ENCODE data around the gene TAS1R1. TPM values are rescaled to one million over a fixed set of nuclear protein-coding genes. Genes with fewer than 3 reads are reported as not detected.

The TAS1R1 gene
- total and polyA plus RNA-seq, 9 of the 15 experiments (the other 6 are each of a cell fraction or from before 2014, with no cell fraction given), result 0.06 TPM; not detected in 8

GRCh38 chr1:6574025-6574620, 19.0 kb downstream of the TAS1R1 start:
- ChIA-PET POLR2A (interaction anchor here (0.5 to 1.1 kb wide), 3 partner anchors 13 to 26 kb away, joined by 3 to 4 read pairs (median 4); no protein-coding TSS in a partner anchor), CTCF (ENCODE audit: low intra/inter-chr PET ratio) (no interaction called here)
- Histone ChIP-seq H3K36me3 (ENCODE audit: control insufficient read depth, insufficient read depth, low read length) (no peaks in the 10 kb centered on the region), H3K27ac (ENCODE audit: extremely low read depth, low read depth, low read length) (no peak overlapping the region), H2AFZ (ENCODE audit: low read depth, low read length) (no peak overlapping the region), H3K9ac (ENCODE audit: insufficient read depth in 1 of 2, low read depth in 2 of 2, low read length in 2 of 2) (0 out of 4 replicates have a peak overlapping the region, but pooled peaks of 1 of the 2 experiments have one; percentile 27), H4K20me1 (replicated peaks; ENCODE audit: control insufficient read depth, insufficient read depth, low read length) (no peaks in the 10 kb centered on the region), H3K9me3 (replicated peaks; ENCODE audit: control insufficient read depth, insufficient read depth, low read depth, low read length) (no peaks in the 10 kb centered on the region), H3K79me2 (ENCODE audit: control insufficient read depth, insufficient read depth, low read length) (no peaks in the 10 kb centered on the region), H3K4me3 (no peak overlapping the region), H3K9me1 (ENCODE audit: control insufficient read depth, insufficient read depth, low read length) (no peaks in the 10 kb centered on the region), H3K4me1 (replicated peaks in 1 of 2; ENCODE audit: control insufficient read depth in 2 of 2, insufficient read depth in 2 of 2, low read length in 2 of 2) (peaks cover 6 to 18% of the 10 kb centered on the region in 2 experiments), H3K4me2 (ENCODE audit: insufficient read depth, low read length) (no peak overlapping the region), H3K27me3 (ENCODE audit: control insufficient read depth in 2 of 2, insufficient read depth in 2 of 2, low read length in 2 of 2) (no peaks in the 10 kb centered on the region)
- WGBS (ENCODE audit: insufficient coverage, low coverage, missing lambda C conversion rate), result 35% methylated on average over 8 of the region's 8 CpGs
- DNase-seq (ENCODE audit: extremely low read depth in 1 of 4, low spot score in 3 of 4), result no peak
- no peak for FAIRE-seq
- no peak for ATAC-seq
- in situ Hi-C loops (cut with MboI) (no loop called here), intact Hi-C loops (cut with micrococcal nuclease) (no loop called here)
- TF ChIP-seq NFATC3 (IDR thresholded peaks at IDR 0.05) (no peak), CCAR2 (IDR thresholded peaks at IDR 0.05; ENCODE audit: low read depth, low read length) (no peak), ZNF655 (CRISPR knock-in tag; IDR thresholded peaks at IDR 0.05) (no peak), TRIM28 (IDR thresholded peaks at IDR 0.05) (no peak), ZBTB2 (IDR thresholded peaks at IDR 0.05) (no peak), TBL1XR1 (IDR thresholded peaks at IDR 0.05; ENCODE audit: low read length in 2 of 2) (no peak), FOSL1 (tag; conservative IDR thresholded peaks at IDR 0.05) (no peak), CEBPB (tag; IDR thresholded peaks at IDR 0.05) (no peak), NFE2 (IDR thresholded peaks at IDR 0.05; ENCODE audit: low read depth) (no peak), RCOR1 (IDR thresholded peaks at IDR 0.05; ENCODE audit: borderline replicate concordance in 1 of 2, low read depth in 2 of 2, low read length in 2 of 2) (no peak), CGGBP1 (CRISPR knock-in tag; IDR thresholded peaks at IDR 0.05) (no peak), CHAMP1 (IDR thresholded peaks at IDR 0.05) (no peak), ZNF507 (tag; conservative IDR thresholded peaks at IDR 0.05) (no peak), BRF1 (IDR thresholded peaks at IDR 0.05; ENCODE audit: borderline replicate concordance, extremely low read depth, insufficient read length) (no peak), SETDB1 (IDR thresholded peaks at IDR 0.05; ENCODE audit: low read length) (no peak), MITF (IDR thresholded peaks at IDR 0.05) (no peak)
- no TSS peak for BruUV-seq (replicated peaks)
